ENCODE results near the gene COPS4. TPM values are rescaled to one million over a fixed set of nuclear protein-coding genes. Genes with fewer than 3 reads are reported as not detected.
A peak's percentile ranks its signal among the peaks of the same experiment; 100 is the strongest.
"Not testable (repeated sequence)": the region's sequence is repeated elsewhere in the genome, so short reads cannot be mapped to it uniquely, and the experiment has no call there.

Gene COPS4
- total RNA-seq, 1 donor from 2014 or later: 34.4 TPM

GRCh38 chr4:83083925-83084475 is 49.0 kb downstream of the COPS4 start:
- H3K9me3 Mint-ChIP-seq: no peaks in the 10 kb centered on the region

GRCh38 chr4:83084956-83085355 is 50.0 kb downstream of the COPS4 start:
- not testable (repeated sequence) for H3K9me3 Mint-ChIP-seq; DNase-seq (ENCODE audit: extremely low spot score, unreplicated experiment); H3K27ac Mint-ChIP-seq; H3K4me3 Mint-ChIP-seq; H3K36me3 Mint-ChIP-seq; H3K4me1 Mint-ChIP-seq (ENCODE audit: unreplicated experiment); H3K27me3 Mint-ChIP-seq

More at GRCh38 chr4:83083925-83084475, 49.0 kb downstream of the COPS4 start:
- no peak for TF ChIP-seq CTCF (conservative IDR thresholded peaks at IDR 0.05)
- Mint-ChIP-seq H3K36me3 (no peaks in the 10 kb centered on the region), H3K4me1 (ENCODE audit: unreplicated experiment) (no peaks in the 10 kb centered on the region), H3K27ac (no peak overlapping the region), H3K4me3 (no peak overlapping the region), H3K27me3 (no peaks in the 10 kb centered on the region)
- no peak for DNase-seq (ENCODE audit: extremely low spot score, unreplicated experiment)

- H3K36me3 Mint-ChIP-seq: no peaks in the 10 kb centered on the region
- TF ChIP-seq CTCF (conservative IDR thresholded peaks at IDR 0.05): no peak
- H3K9me3 Mint-ChIP-seq: no peaks in the 10 kb centered on the region
- H3K27ac Mint-ChIP-seq: no peak overlapping the region
- H3K4me1 Mint-ChIP-seq (ENCODE audit: unreplicated experiment): peaks cover 10% of the 10 kb centered on the region
- H3K27me3 Mint-ChIP-seq: no peaks in the 10 kb centered on the region
- no peak overlapping the region for H3K4me3 Mint-ChIP-seq
- no peak for DNase-seq (ENCODE audit: extremely low spot score, unreplicated experiment)
Measured at GRCh38 chr4:83089410-83090157, 54.6 kb downstream of the COPS4 start.

- no peaks in the 10 kb centered on the region for H3K27me3 Mint-ChIP-seq
- peak overlapping the region; percentile 43 for H3K27ac Mint-ChIP-seq
- no peak for DNase-seq (ENCODE audit: extremely low spot score, unreplicated experiment)
- H3K9me3 Mint-ChIP-seq: no peaks in the 10 kb centered on the region
- no peak for TF ChIP-seq CTCF (conservative IDR thresholded peaks at IDR 0.05)
- H3K4me1 Mint-ChIP-seq (ENCODE audit: unreplicated experiment): peaks cover 10% of the 10 kb centered on the region
- H3K36me3 Mint-ChIP-seq: no peaks in the 10 kb centered on the region
- H3K4me3 Mint-ChIP-seq: no peak overlapping the region
Measured at GRCh38 chr4:83093060-83093640, 58.2 kb downstream of the COPS4 start.

- H3K27me3 Mint-ChIP-seq: no peaks in the 10 kb centered on the region
- H3K36me3 Mint-ChIP-seq: no peaks in the 10 kb centered on the region
- no peak for DNase-seq (ENCODE audit: extremely low spot score, unreplicated experiment)
- no peaks in the 10 kb centered on the region for H3K9me3 Mint-ChIP-seq
- no peak overlapping the region for H3K4me3 Mint-ChIP-seq
- no peak overlapping the region for H3K27ac Mint-ChIP-seq
- H3K4me1 Mint-ChIP-seq (ENCODE audit: unreplicated experiment): peaks cover 10% of the 10 kb centered on the region
- no peak for TF ChIP-seq CTCF (conservative IDR thresholded peaks at IDR 0.05)
Measured at GRCh38 chr4:83096397-83096796, 61.4 kb downstream of the COPS4 start.

- Mint-ChIP-seq H3K9me3 (no peaks in the 10 kb centered on the region), H3K4me3 (no peak overlapping the region), H3K27me3 (peaks cover 7% of the 10 kb centered on the region), H3K27ac (no peak overlapping the region), H3K4me1 (ENCODE audit: unreplicated experiment) (no peaks in the 10 kb centered on the region), H3K36me3 (no peaks in the 10 kb centered on the region)
- no peak for TF ChIP-seq CTCF (conservative IDR thresholded peaks at IDR 0.05)
- DNase-seq (ENCODE audit: extremely low spot score, unreplicated experiment): no peak
Measured at GRCh38 chr4:83104991-83105390, 70.0 kb downstream of the COPS4 start.

All from type B pancreatic cell (in vitro differentiated cells).